Measurements from ENCODE around the gene TSFM. TPM values are rescaled to one million over a fixed set of nuclear protein-coding genes. Genes with fewer than 3 reads are reported as not detected.
A peak's percentile ranks its signal among the peaks of the same experiment; 100 is the strongest.

The TSFM gene
- total and polyA plus RNA-seq, 9 of the 15 experiments (the other 6 are each of a cell fraction or from before 2014, with no cell fraction given): 44.6 to 198 (median 60.2) TPM

DNA sequence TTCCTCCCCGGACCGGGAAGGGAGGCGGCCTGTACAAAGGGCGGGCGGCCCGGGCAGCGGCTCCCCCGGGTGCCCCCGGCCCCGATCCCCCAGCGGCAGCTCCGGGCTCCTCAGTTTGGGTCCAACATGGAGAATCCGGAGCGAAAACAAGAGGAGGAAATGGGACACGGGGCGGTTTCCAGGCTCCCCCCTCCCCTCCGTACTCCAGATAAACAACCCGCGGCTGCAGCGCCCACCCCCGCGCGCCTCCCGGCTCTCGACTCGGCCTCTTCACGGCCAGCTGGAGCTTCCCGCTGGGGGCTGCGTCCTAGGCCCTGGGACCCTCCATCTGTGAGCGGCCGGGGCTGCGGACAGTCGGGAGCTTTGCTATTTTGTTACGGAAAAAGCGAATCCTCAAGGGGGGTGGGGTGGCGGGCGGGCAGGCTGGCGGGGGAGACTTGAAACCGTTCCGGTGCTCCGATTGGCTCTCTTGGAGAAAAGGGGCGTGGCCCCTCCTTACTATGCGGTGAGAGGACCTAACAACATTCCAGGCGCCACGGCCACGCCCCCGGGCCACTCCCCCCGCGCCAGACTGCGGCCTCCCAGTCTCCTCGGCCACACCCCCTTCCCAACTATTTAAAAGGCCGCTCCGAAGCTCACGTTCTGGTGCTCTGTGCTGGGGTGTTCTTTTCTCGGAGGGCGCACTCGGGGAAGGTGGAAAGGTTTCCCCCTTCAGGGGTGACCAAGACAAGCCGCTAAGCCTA is 64.2 kb downstream of the TSFM start, which contains the start of gene CTDSP2 (continued):
- TF ChIP-seq KLF16 (IDR thresholded peaks at IDR 0.05) (no peak), COPS2 (conservative IDR thresholded peaks at IDR 0.05) (no peak), MEF2A (IDR thresholded peaks at IDR 0.05; ENCODE audit: control insufficient read depth, low read depth, low read length) (no peak), NCOR1 (IDR thresholded peaks at IDR 0.05) (peak; percentile 38; the same call in 1 of the 2 replicates), ZNF239 (CRISPR knock-in tag; IDR thresholded peaks at IDR 0.05) (no peak), ZKSCAN1 (IDR thresholded peaks at IDR 0.05; ENCODE audit: low read depth, low read length) (no peak), SAFB (IDR thresholded peaks at IDR 0.05; ENCODE audit: borderline replicate concordance, low read depth, low read length) (no peak), CHD2 (IDR thresholded peaks at IDR 0.05; ENCODE audit: low read depth, low read length) (peak; percentile 39; the same call in 1 of the 2 replicates), RCOR1 (IDR thresholded peaks at IDR 0.05; ENCODE audit: borderline replicate concordance in 1 of 2, low read depth in 2 of 2, low read length in 2 of 2) (0 out of 4 replicates have a peak, but pooled peaks of 1 of the 2 experiments have one; percentile 5), CREB3 (tag; conservative IDR thresholded peaks at IDR 0.05; ENCODE audit: low read depth) (no peak), TRIM24 (IDR thresholded peaks at IDR 0.05) (0 out of 4 replicates have a peak, but pooled peaks of 1 of the 2 experiments have one; percentile 7), HIVEP1 (CRISPR knock-in tag; IDR thresholded peaks at IDR 0.05) (no peak), TAF9B (IDR thresholded peaks at IDR 0.05; ENCODE audit: partially characterized antibody) (no peak), EP400 (IDR thresholded peaks at IDR 0.05) (peak; percentile 86)
- TF ChIP-seq, protein P1, sequence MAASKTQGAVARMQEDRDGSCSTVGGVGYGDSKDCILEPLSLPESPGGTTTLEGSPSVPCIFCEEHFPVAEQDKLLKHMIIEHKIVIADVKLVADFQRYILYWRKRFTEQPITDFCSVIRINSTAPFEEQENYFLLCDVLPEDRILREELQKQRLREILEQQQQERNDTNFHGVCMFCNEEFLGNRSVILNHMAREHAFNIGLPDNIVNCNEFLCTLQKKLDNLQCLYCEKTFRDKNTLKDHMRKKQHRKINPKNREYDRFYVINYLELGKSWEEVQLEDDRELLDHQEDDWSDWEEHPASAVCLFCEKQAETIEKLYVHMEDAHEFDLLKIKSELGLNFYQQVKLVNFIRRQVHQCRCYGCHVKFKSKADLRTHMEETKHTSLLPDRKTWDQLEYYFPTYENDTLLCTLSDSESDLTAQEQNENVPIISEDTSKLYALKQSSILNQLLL (CRISPR knock-in tag; IDR thresholded peaks at IDR 0.05; ENCODE audit: borderline replicate concordance): no peak
- TF ChIP-seq, protein P2, sequence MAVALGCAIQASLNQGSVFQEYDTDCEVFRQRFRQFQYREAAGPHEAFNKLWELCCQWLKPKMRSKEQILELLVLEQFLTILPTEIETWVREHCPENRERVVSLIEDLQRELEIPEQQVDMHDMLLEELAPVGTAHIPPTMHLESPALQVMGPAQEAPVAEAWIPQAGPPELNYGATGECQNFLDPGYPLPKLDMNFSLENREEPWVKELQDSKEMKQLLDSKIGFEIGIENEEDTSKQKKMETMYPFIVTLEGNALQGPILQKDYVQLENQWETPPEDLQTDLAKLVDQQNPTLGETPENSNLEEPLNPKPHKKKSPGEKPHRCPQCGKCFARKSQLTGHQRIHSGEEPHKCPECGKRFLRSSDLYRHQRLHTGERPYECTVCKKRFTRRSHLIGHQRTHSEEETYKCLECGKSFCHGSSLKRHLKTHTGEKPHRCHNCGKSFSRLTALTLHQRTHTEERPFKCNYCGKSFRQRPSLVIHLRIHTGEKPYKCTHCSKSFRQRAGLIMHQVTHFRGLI (CRISPR knock-in tag; IDR thresholded peaks at IDR 0.05): no peak
- TF ChIP-seq, protein P3, sequence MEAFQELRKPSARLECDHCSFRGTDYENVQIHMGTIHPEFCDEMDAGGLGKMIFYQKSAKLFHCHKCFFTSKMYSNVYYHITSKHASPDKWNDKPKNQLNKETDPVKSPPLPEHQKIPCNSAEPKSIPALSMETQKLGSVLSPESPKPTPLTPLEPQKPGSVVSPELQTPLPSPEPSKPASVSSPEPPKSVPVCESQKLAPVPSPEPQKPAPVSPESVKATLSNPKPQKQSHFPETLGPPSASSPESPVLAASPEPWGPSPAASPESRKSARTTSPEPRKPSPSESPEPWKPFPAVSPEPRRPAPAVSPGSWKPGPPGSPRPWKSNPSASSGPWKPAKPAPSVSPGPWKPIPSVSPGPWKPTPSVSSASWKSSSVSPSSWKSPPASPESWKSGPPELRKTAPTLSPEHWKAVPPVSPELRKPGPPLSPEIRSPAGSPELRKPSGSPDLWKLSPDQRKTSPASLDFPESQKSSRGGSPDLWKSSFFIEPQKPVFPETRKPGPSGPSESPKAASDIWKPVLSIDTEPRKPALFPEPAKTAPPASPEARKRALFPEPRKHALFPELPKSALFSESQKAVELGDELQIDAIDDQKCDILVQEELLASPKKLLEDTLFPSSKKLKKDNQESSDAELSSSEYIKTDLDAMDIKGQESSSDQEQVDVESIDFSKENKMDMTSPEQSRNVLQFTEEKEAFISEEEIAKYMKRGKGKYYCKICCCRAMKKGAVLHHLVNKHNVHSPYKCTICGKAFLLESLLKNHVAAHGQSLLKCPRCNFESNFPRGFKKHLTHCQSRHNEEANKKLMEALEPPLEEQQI (IDR thresholded peaks at IDR 0.05): no peak
- TF ChIP-seq, protein P4, sequence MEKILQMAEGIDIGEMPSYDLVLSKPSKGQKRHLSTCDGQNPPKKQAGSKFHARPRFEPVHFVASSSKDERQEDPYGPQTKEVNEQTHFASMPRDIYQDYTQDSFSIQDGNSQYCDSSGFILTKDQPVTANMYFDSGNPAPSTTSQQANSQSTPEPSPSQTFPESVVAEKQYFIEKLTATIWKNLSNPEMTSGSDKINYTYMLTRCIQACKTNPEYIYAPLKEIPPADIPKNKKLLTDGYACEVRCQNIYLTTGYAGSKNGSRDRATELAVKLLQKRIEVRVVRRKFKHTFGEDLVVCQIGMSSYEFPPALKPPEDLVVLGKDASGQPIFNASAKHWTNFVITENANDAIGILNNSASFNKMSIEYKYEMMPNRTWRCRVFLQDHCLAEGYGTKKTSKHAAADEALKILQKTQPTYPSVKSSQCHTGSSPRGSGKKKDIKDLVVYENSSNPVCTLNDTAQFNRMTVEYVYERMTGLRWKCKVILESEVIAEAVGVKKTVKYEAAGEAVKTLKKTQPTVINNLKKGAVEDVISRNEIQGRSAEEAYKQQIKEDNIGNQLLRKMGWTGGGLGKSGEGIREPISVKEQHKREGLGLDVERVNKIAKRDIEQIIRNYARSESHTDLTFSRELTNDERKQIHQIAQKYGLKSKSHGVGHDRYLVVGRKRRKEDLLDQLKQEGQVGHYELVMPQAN (IDR thresholded peaks at IDR 0.05; ENCODE audit: borderline replicate concordance): peak; percentile 26; the same call in 1 of the 2 replicates

All from K562 (cell line).